Measurements from ENCODE around the gene ZCCHC2.

The ZCCHC2 gene

DNA sequence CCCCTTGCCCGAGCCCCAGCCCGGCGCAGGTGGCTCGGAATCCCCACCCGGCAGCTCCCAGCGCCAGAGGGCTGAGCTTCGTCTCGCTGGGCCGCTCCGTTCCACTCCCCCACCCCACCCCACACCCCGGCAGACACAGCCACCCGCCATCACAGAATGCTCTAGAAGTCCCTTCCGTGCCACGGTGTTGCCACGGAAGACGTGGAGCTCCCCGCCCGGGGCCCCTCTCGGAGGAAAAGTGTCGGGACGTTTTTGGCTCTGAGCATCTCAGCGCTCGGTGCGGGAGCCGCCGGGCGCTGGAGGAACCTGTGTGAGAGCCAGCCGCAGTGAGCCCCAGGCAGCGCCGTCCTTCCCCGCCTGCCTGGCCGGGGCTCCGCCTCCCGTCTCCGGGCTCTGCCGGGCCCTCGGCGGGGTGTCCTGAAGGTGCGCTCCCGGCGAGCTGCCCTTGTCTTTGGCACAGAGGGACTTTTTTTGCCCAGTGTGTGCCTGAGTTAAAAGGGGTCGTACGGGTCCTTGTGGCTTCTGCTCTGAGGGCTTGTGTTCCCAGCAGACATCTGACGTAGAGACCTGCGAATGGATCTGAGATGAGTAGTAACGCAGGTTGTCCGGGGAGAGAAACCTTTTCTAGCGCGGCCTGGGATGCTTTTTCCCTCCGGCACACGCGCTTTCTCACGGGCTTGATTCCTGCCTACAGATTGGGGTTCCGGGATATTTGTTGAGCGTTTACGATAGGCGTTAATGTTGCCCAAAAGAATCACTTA lies 1.8 kb downstream of the ZCCHC2 start:
- Histone ChIP-seq H3K9me3 (replicated peaks in 1 of 11) (no peaks in the 10 kb centered on the region), H3K27ac (peak overlapping the region; percentile 75 to 90 (median 84)), H4K20me1 (peaks cover 0 to 35% (median 5%) of the 10 kb centered on the region in 11 experiments; a peak in 10 of 22 replicates), H3K36me3 (no peaks in the 10 kb centered on the region), H3K4me2 (peak overlapping the region; percentile 81 to 98 (median 93)), H3K4me1 (peaks cover 18 to 46% (median 35%) of the 10 kb centered on the region in 10 experiments), H3K9ac (peak overlapping the region; percentile 81 to 93 (median 91)), H3K27me3 (peaks cover 14 to 24% (median 21%) of the 10 kb centered on the region in 11 experiments), H3K4me3 (peak overlapping the region; percentile 83 to 97 (median 92))
- TF ChIP-seq Cebpa-rat (IDR thresholded peaks at IDR 0.05) = no peak

DNA sequence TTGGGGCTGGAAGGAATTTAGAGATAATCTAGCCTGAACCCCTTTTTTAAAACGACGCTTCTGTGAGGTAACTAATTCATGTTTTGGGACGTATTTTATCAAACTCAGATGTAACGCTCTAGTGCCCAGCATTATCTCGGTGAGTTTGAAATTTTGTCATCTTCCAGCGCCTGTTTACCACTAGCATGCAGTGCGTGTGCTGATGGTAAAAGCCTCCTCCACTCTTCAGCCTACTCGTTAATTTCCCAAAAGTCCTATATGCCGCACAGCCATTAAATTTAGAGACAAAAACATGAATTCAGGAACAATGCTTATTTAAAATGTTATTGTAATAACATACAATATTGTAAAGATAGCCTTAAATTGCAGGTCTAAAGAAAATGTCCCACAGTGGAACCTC lies 2.8 kb downstream of the ZCCHC2 start:
- Histone ChIP-seq H3K4me2 (peak overlapping the region; percentile 81 to 98 (median 93)), H3K27me3 (peaks cover 11 to 19% (median 18%) of the 10 kb centered on the region in 11 experiments), H3K4me1 (peaks cover 18 to 53% (median 40%) of the 10 kb centered on the region in 10 experiments), H3K9ac (peak overlapping the region; percentile 81 to 93 (median 91)), H4K20me1 (peaks cover 0 to 41% (median 5%) of the 10 kb centered on the region in 11 experiments; a peak in 10 of 22 replicates), H3K4me3 (peak overlapping the region; percentile 83 to 97 (median 92)), H3K9me3 (replicated peaks in 1 of 11) (no peaks in the 10 kb centered on the region), H3K27ac (peak overlapping the region in 10 of 11 experiments; percentile 80 to 90 (median 85); a peak in 15 of 22 replicates), H3K36me3 (no peaks in the 10 kb centered on the region)
- TF ChIP-seq Cebpa-rat (IDR thresholded peaks at IDR 0.05) = no peak

DNA sequence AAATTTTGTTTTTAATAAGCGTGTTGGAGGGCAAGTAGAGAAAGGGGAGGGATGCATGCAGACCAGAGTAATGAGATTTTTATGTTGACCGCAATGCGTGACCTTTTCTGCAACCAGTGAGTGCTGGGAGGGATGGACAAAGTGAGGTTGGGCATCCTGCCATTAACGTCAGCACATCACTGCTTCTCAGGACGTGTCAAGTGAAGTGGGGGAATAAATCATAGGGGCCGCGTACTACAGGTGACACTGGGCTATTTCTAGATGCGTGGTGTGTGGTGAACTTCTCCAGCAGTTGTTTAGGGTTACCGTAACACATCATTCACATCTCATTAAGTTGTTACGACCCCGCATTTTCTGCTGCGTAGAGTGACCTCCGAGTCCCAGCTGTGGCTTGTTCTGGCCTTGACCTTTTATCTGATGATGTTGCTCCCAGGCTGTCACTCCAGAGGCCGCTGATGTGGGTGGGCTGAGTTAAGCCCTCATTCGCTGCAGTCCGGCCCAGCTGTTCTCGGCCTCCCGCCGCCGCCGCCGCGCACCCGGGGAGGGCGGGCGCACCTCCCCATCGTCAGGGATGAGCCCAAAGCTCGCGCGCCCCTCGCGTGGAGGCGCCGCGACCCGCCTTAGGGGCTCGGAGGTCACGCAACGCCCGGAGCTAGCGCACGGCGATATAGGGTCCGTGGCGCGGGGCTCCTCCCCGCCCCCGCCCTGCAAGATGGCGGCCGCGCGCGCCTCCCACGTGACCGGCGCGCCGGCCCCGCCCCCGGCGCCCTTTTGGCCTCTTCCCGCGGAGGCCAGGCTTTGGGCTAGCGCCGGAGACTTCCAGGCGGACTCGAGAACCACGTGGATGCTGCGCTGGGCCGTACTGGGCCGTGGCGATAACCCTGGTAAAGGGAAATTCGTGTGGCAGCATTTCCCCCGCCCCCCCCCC lies 3.5 kb downstream of the ZCCHC2 start:
- peak overlapping the region; percentile 80 to 92 (median 88) for H3K27ac ChIP-seq
- peak overlapping the region; percentile 81 to 93 (median 91) for H3K9ac ChIP-seq
- 0 out of 22 replicates have a peak, but pooled peaks cover 0 to under 1% (median 0%) of the 10 kb centered on the region in 11 experiments for H3K36me3 ChIP-seq
- H3K4me2 ChIP-seq = peak overlapping the region; percentile 81 to 98 (median 93)
- TF ChIP-seq Cebpa-rat (IDR thresholded peaks at IDR 0.05) = no peak
- peaks cover 21 to 56% (median 43%) of the 10 kb centered on the region in 10 experiments for H3K4me1 ChIP-seq
- H3K27me3 ChIP-seq = peaks cover 4 to 12% (median 11%) of the 10 kb centered on the region in 11 experiments
- H3K4me3 ChIP-seq = peak overlapping the region; percentile 83 to 97 (median 92)
- peaks cover 0 to 46% (median 5%) of the 10 kb centered on the region in 11 experiments; a peak in 10 of 22 replicates for H4K20me1 ChIP-seq
- no peaks in the 10 kb centered on the region for H3K9me3 ChIP-seq (replicated peaks in 1 of 11)

DNA sequence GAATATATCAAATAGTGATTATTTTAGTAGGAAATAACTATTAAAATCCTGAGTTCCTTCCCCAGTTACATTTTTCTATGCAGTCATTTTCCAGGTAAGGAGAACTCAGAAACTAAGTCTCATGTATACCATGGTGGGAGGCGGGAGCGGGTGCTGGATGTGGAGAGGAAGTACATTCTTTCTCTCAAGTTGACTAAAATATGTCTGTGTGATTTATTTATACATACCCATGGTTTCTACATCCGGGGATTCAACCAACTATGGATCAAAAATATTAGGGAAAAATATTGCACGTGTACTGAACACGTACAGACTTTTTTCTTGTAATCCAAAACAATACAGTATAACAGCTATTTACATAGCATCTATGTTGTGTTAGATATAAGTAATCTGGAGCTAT lies 6.8 kb downstream of the ZCCHC2 start:
- Histone ChIP-seq H3K9ac (no peak overlapping the region), H3K4me1 (peaks cover 27 to 54% (median 50%) of the 10 kb centered on the region in 10 experiments), H3K4me2 (peak overlapping the region in 7 of 11 experiments; percentile 1 to 32 (median 16); a peak in 7 of 22 replicates), H3K27me3 (no peaks in the 10 kb centered on the region), H3K27ac (no peak overlapping the region), H3K4me3 (no peak overlapping the region), H4K20me1 (peaks cover 0 to 68% (median 6%) of the 10 kb centered on the region in 11 experiments; a peak in 10 of 22 replicates), H3K9me3 (replicated peaks in 1 of 11) (no peaks in the 10 kb centered on the region), H3K36me3 (peaks cover 0 to 15% (median 6%) of the 10 kb centered on the region in 11 experiments; a peak in 4 of 22 replicates)
- TF ChIP-seq Cebpa-rat (IDR thresholded peaks at IDR 0.05) = no peak

DNA sequence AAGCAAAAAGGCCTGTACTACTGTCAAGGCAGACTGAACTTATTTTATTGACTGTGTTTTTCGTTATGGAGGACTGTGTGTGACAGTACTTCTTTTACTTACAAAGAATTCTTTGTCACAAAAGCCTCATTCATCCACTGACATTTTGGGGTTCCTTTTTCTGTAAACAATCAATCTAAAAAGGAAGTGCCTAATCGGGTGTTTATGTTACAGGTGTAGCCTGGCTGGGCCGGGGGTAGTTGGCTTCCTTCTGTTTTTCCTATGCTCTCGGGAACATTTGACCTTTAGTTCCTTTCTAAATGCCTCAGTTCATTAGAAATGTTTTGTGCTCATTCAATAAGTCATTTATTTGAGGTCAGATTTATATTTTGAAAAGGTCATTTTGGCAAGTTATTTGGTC lies 8.3 kb downstream of the ZCCHC2 start:
- no peak for TF ChIP-seq Cebpa-rat (IDR thresholded peaks at IDR 0.05)
- Histone ChIP-seq H3K36me3 (peaks cover 0 to 19% (median 6%) of the 10 kb centered on the region in 11 experiments; a peak in 6 of 22 replicates), H3K4me2 (peak overlapping the region in 5 of 11 experiments; percentile 3 to 62 (median 8); a peak in 3 of 22 replicates), H3K9ac (peak overlapping the region in 1 of 11 experiments; percentile 9; a peak in 1 of 22 replicates), H3K4me1 (peaks cover 23 to 52% (median 44%) of the 10 kb centered on the region in 10 experiments), H3K27ac (no peak overlapping the region), H3K4me3 (no peak overlapping the region), H4K20me1 (peaks cover 0 to 68% (median 17%) of the 10 kb centered on the region in 11 experiments; a peak in 13 of 22 replicates), H3K27me3 (no peaks in the 10 kb centered on the region), H3K9me3 (replicated peaks in 1 of 11) (no peaks in the 10 kb centered on the region)

DNA sequence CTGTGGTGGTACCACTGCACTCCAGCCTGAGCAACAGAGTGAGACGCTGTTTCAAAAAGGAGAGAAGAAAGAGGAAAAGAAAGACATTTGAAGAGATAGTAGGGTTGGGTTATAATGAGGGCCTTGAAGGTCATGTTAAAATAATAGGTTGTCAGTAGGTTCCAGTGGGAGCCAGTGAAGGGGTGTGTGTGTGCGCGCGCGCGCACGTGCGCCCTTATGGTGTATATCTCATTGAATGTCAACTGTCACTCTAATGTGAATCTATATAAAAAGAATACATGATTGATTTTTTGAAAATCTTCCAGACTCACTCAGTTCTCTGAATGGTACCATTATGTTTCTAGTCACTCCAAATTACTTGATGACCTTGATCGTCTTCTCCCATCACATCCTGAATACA lies 9.1 kb downstream of the ZCCHC2 start:
- H3K4me2 ChIP-seq = no peak overlapping the region
- H3K27me3 ChIP-seq = no peaks in the 10 kb centered on the region
- H3K9ac ChIP-seq = no peak overlapping the region
- H3K9me3 ChIP-seq (replicated peaks in 1 of 11) = no peaks in the 10 kb centered on the region
- H3K4me1 ChIP-seq = peaks cover 20 to 52% (median 43%) of the 10 kb centered on the region in 10 experiments
- H3K4me3 ChIP-seq = no peak overlapping the region
- H4K20me1 ChIP-seq = peaks cover 0 to 75% (median 21%) of the 10 kb centered on the region in 11 experiments; a peak in 13 of 22 replicates
- H3K36me3 ChIP-seq = peaks cover 0 to 19% (median 6%) of the 10 kb centered on the region in 11 experiments; a peak in 6 of 22 replicates
- no peak overlapping the region for H3K27ac ChIP-seq
- no peak for TF ChIP-seq Cebpa-rat (IDR thresholded peaks at IDR 0.05)

DNA sequence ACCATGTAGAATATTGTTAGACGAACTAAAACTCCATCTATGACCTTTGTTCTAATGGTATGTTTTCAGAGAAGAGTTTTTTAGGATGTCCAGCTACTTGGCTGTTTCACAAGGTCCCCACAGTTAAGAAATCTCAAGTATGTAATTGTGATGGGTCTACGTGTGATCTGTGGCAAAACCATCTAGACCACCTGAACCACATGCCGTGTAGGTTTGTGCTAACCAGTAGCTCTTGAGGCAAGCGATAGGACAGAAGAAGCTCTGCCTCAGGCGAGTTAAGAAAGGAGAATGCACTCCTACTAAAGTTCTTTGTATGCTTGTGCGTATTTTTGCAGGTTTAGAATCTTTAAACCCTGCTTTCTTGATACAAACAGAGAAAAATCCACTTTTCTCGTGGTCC lies 13.2 kb downstream of the ZCCHC2 start:
- H3K27ac ChIP-seq = no peak overlapping the region
- no peak overlapping the region for H3K9ac ChIP-seq
- H3K27me3 ChIP-seq = no peaks in the 10 kb centered on the region
- TF ChIP-seq Cebpa-rat (IDR thresholded peaks at IDR 0.05) = no peak
- peaks cover 4 to 26% (median 22%) of the 10 kb centered on the region in 10 experiments; a peak in 19 of 20 replicates for H3K4me1 ChIP-seq
- H3K36me3 ChIP-seq = peaks cover 14 to 40% (median 27%) of the 10 kb centered on the region in 11 experiments
- no peaks in the 10 kb centered on the region for H3K9me3 ChIP-seq (replicated peaks in 1 of 11)
- no peak overlapping the region for H3K4me3 ChIP-seq
- no peak overlapping the region for H3K4me2 ChIP-seq
- peaks cover 0 to 86% (median 21%) of the 10 kb centered on the region in 11 experiments; a peak in 13 of 22 replicates for H4K20me1 ChIP-seq

Measured in BLaER1 treated with 17β-estradiol and CSF1 and Interleukin-3, amounts not matched to agents 10 nM and 100 nM (cell line).